OCI-LY1 (cell line): ENCODE results near the gene NPW.

Experiments used
- H2AFZ ChIP-seq: fragments of 200-600 bp; sonication (generic), shearing (Covaris generic); 2 replicates; pipeline ENCODE4 v1.6.0; 2014; ENCODE audit warnings: antibody characterized with exemption, mild to moderate bottlenecking, low read length
- H3F3A ChIP-seq: fragments of 200-600 bp; sonication (generic), shearing (Covaris generic); 2 replicates; pipeline ENCODE4 v1.6.0; 2014; ENCODE audit warnings: mild to moderate bottlenecking, antibody characterized with exemption, low read length, moderate library complexity; ENCODE audit not compliant: insufficient read depth
- H3K27ac ChIP-seq: fragments of 200-600 bp; sonication (generic); 2 replicates; pipeline ENCODE4 v1.5.1; 2014; ENCODE audit warnings: low read length, mixed run types, mild to moderate bottlenecking, low read depth; ENCODE audit not compliant: poor library complexity, severe bottlenecking
- H3K27me3 ChIP-seq: fragments of 200-600 bp; sonication (generic); 2 replicates; pipeline ENCODE4 v1.6.0; 2014; ENCODE audit warnings: antibody characterized with exemption, mild to moderate bottlenecking, low read length, moderate library complexity; ENCODE audit not compliant: insufficient read depth
- H3K36me3 ChIP-seq: fragments of 200-600 bp; sonication (generic); 2 replicates; pipeline ENCODE4 v1.6.1; 2014; ENCODE audit warnings: mild to moderate bottlenecking, antibody characterized with exemption, low read length, moderate library complexity, mixed read lengths; ENCODE audit not compliant: insufficient read depth
- H3K4me1 ChIP-seq: fragments of 200-600 bp; sonication (generic); 2 replicates; pipeline ENCODE4 v1.5.1; 2014; ENCODE audit warnings: mild to moderate bottlenecking, low read length, moderate library complexity; ENCODE audit not compliant: insufficient read depth, severe bottlenecking
- H3K4me2 ChIP-seq: fragments of 200-600 bp; sonication (generic), shearing (Covaris generic); 2 replicates; pipeline ENCODE4 v1.6.1; 2014; ENCODE audit warnings: low read length
- H3K4me3 ChIP-seq: fragments of 200-600 bp; sonication (generic); 2 replicates; pipeline ENCODE4 v1.5.1; 2014; ENCODE audit warnings: low read length, low read depth, mild to moderate bottlenecking, mixed read lengths; ENCODE audit not compliant: poor library complexity, severe bottlenecking
- H3K79me2 ChIP-seq: fragments of 200-600 bp; shearing (Covaris generic); 2 replicates; pipeline ENCODE4 v1.6.1; 2016; ENCODE audit warnings: mixed run types, low read length, mixed read lengths; ENCODE audit not compliant: insufficient read depth
- H3K9ac ChIP-seq: fragments of 200-600 bp; sonication (generic), shearing (Covaris generic); 2 replicates; pipeline ENCODE4 v1.6.1; 2014; ENCODE audit warnings: mild to moderate bottlenecking, low read length, mixed read lengths
- H3K9me2 ChIP-seq: fragments of 200-600 bp; sonication (generic), shearing (Covaris generic); 2 replicates; pipeline ENCODE4 v1.6.1; 2014; ENCODE audit warnings: low read depth, mild to moderate bottlenecking, low read length, mixed read lengths
- H3K9me3 ChIP-seq: fragments of 200-600 bp; shearing (Covaris generic); 2 replicates; pipeline ENCODE4 v1.6.1; 2014; ENCODE audit warnings: low read length, mixed read lengths
- H4K20me1 ChIP-seq: fragments of 200-600 bp; sonication (generic), shearing (Covaris generic); 2 replicates; pipeline ENCODE4 v1.6.0; 2016; ENCODE audit warnings: mild to moderate bottlenecking, low read length; ENCODE audit not compliant: insufficient read depth
- CTCF ChIP-seq: fragments of 200-600 bp; sonication (generic), shearing (Covaris generic); IDR thresholded peaks from 2 replicates; pipeline ENCODE4 v1.5.1; 2017; ENCODE audit warnings: mild to moderate bottlenecking, antibody characterized with exemption, low read length, moderate library complexity, mixed read lengths
- EZH2 ChIP-seq: fragments of 200-600 bp; sonication (generic), shearing (Covaris generic); IDR thresholded peaks from 2 replicates; pipeline ENCODE4 v1.8.0; 2017; ENCODE audit warnings: borderline replicate concordance, mixed run types, mild to moderate bottlenecking, antibody characterized with exemption, low read length, moderate library complexity, mixed read lengths

The NPW gene

DNA sequence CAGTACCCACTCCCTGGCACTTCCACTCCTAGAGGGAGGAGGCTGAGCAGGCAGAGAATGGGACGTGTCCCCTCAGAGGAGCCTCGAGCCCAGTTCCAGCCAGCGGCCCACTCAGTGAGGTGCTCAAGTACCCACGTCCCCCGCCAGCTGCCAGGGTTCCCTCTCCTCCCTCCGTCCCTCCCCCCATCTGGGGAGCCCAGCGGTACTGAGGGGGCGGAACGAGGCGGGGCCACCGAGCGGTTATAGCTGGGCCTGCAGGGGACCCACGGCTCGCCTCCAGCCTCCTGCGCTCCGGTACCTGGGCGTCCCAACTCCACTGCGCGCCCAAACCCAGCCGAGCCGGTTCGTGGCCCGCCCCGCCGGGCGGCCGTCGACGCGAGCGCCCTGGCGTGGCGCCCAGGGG is at the start of gene NPW:
Gene NPW, plus strand, starts transcription at position 268 of the 403 bp plus-strand sequence.
- Histone ChIP-seq H3K27me3 (no peaks in the 10 kb centered on the region), H2AFZ (no peak within 1 kb of the TSS), H3K4me3 (no peak within 1 kb of the TSS), H3K27ac (no peak within 1 kb of the TSS), H4K20me1 (no peaks in the 10 kb centered on the region), H3F3A (no peaks in the 10 kb centered on the region), H3K4me2 (no peak within 1 kb of the TSS), H3K9ac (no peak within 1 kb of the TSS), H3K79me2 (no peaks in the 10 kb centered on the region), H3K9me3 (no peaks in the 10 kb centered on the region), H3K36me3 (no peaks in the 10 kb centered on the region), H3K4me1 (peaks cover 12% of the 10 kb centered on the region), H3K9me2 (no peaks in the 10 kb centered on the region)
- TF ChIP-seq EZH2 (no peak), CTCF (no peak)

DNA sequence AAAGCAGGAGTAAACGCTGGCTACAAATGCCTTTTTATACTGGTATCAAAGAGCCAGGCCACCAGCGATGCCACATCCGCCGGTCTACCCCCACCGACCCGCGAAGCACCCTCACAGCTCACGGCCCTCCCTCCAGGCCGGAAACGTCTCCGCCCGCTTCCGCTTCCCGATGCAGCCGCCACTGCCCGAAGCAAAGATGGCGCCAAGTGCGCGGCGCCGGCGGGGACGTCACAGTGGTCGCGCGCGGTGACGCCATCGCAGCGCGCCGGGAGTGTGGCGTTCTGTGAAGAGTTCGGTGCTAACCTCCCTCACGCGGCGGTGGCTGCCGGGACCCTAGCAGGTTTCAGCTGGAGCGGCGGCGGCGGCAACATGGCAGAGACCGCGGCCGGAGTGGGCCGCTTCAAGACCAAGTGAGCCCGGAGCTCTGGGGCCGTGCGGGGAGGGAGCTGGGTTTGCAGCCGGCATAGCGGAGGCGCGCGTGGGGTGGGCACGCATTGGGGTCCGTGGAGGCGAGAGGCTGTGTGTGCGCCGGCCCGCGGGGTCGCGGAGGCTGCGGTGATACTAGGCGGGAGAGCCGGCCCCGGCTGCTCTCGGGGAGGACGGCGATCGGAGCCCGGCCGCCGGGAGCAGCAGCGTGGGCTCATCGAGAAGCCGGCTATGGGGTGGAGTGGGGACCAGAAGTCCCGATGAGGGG is 47.6 kb upstream of the NPW start, which contains the start of gene TBL3:
Gene TBL3, plus strand, starts transcription at position 258 of the 694 bp plus-strand sequence. Its CDS starts 112 bp downstream, at position 370.
- peak within 1 kb of the TSS; percentile 84 for H3K27ac ChIP-seq
- peak within 1 kb of the TSS; percentile 81 for H3K9ac ChIP-seq

DNA sequence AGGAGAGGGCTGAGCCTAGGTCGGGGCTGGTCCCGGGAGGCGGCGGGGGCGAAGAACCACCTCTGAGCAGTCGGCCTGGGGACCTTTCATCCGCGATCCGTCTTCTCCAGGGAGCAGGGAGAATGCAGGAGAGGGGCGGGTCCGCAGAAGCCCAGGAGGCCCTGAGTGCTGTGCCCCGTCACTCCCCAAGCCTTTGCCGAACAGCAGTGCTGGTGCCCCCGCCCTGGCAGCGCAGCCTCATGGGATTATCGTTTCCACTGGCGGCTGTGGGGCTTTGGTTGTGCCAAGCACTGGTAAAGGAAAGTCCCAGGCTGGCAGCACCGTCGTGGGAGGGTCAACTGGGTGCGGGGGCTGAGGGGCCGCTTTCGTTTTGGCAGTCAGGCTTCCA is 47.1 kb upstream of the NPW start:
- H3K36me3 ChIP-seq = peaks cover 34% of the 10 kb centered on the region
- no peak overlapping the region for H3K27ac ChIP-seq
- H4K20me1 ChIP-seq = no peaks in the 10 kb centered on the region
- peaks cover 27% of the 10 kb centered on the region for H3K4me1 ChIP-seq
- H2AFZ ChIP-seq = no peak overlapping the region
- no peaks in the 10 kb centered on the region for H3K9me3 ChIP-seq
- H3F3A ChIP-seq = no peaks in the 10 kb centered on the region
- H3K27me3 ChIP-seq = no peaks in the 10 kb centered on the region
- H3K4me3 ChIP-seq = peak overlapping the region; percentile 95
- H3K79me2 ChIP-seq = peaks cover 4% of the 10 kb centered on the region; the same call in 1 of the 2 replicates
- peak overlapping the region; percentile 86 for H3K4me2 ChIP-seq
- no peaks in the 10 kb centered on the region for H3K9me2 ChIP-seq
- peak overlapping the region; percentile 81 for H3K9ac ChIP-seq
- TF ChIP-seq CTCF (no peak), EZH2 (no peak)

More for the DNA sequence above, 47.6 kb upstream of the NPW start, which contains the start of gene TBL3:
- no peak for TF ChIP-seq EZH2
- no peak for TF ChIP-seq CTCF
- no peaks in the 10 kb centered on the region for H3K9me2 ChIP-seq
- H2AFZ ChIP-seq = no peak within 1 kb of the TSS
- H3K79me2 ChIP-seq = peaks cover 4% of the 10 kb centered on the region; the same call in 1 of the 2 replicates
- no peaks in the 10 kb centered on the region for H3K9me3 ChIP-seq
- H3F3A ChIP-seq = no peaks in the 10 kb centered on the region
- no peaks in the 10 kb centered on the region for H3K27me3 ChIP-seq
- H3K4me1 ChIP-seq = peaks cover 27% of the 10 kb centered on the region
- no peaks in the 10 kb centered on the region for H4K20me1 ChIP-seq
- peak within 1 kb of the TSS; percentile 86 for H3K4me2 ChIP-seq
- H3K36me3 ChIP-seq = peaks cover 29% of the 10 kb centered on the region
- peak within 1 kb of the TSS; percentile 95 for H3K4me3 ChIP-seq
